ENCODE measurements around the gene CHRM2.
A peak's percentile ranks its signal among the peaks of the same experiment; 100 is the strongest.

GRCh38 chr7:136874393-136875032 lies 6.1 kb downstream of the CHRM2 start:
- no peak for TF ChIP-seq EZH2phosphoT487 (IDR thresholded peaks at IDR 0.05)
- TF ChIP-seq CTCF (IDR thresholded peaks at IDR 0.05) = peak; percentile 90
- TF ChIP-seq EZH2 (IDR thresholded peaks at IDR 0.05) = no peak
